Mesothelial cell of epicardium (in vitro differentiated cells): ENCODE measurements around the gene CCR9. TPM values are rescaled to one million over a fixed set of nuclear protein-coding genes. Genes with fewer than 3 reads are reported as not detected.

Experiments used
- DNase-seq, 2 experiments: peaks; one replicate each; pipeline ENCODE4 v3.0.0; 2021; ENCODE audit warnings: low spot score in 2 of 2; ENCODE audit not compliant: unreplicated experiment in 2 of 2
- H3K27ac Mint-ChIP-seq: 2 replicates; pipeline ENCODE4 v1.8.0; 2021; ENCODE audit warnings: mixed read lengths
- H3K27me3 Mint-ChIP-seq: 2 replicates; pipeline ENCODE4 v1.8.0; 2021; ENCODE audit warnings: low read depth, mixed read lengths
- H3K36me3 Mint-ChIP-seq: 2 replicates; pipeline ENCODE4 v1.8.0; 2021; ENCODE audit warnings: mixed read lengths
- H3K4me1 Mint-ChIP-seq: 2 replicates; pipeline ENCODE4 v1.8.0; 2021; ENCODE audit warnings: mixed read lengths
- H3K4me3 Mint-ChIP-seq: 2 replicates; pipeline ENCODE4 v1.8.0; 2021; ENCODE audit warnings: mild to moderate bottlenecking, moderate library complexity, mixed read lengths
- H3K9me3 Mint-ChIP-seq: 2 replicates; pipeline ENCODE4 v1.8.0; 2021; ENCODE audit warnings: mixed read lengths
- CTCF ChIP-seq: fragments of 200-600 bp; sonication (generic); IDR thresholded peaks from one replicate; pipeline ENCODE4 v1.5.0; 2021; ENCODE audit warnings: antibody characterized with exemption; ENCODE audit not compliant: unreplicated experiment
- total RNA-seq: library from RNA; stranded (reverse); gene quantifications from 3 replicates; pipeline ENCODE4 v1.2.1, GENCODE V29; 2021

Gene CCR9
- total RNA-seq, 1 donor from 2014 or later: not detected

DNA sequence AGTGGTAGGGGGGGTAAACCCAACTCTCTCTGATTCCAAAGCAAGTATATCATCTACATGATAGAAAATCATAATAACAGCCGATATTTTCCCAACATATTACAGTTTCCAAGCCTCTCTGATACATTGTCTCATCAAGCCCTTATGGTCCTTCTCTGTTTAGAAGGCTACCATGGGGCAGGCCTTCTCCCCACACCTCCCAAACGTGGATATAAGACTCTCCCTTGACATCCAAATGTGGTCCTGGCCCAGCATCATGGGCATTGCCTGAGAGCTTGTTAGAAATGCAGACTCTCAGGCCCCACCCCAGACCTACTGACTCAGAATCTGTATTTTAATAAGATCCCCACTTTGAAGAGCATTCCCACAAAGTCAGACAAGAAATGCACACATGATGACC is 17.7 kb upstream of the CCR9 start:
- Mint-ChIP-seq H3K27me3 (peaks cover 43% of the 10 kb centered on the region), H3K4me3 (no peak overlapping the region), H3K9me3 (peaks cover 7% of the 10 kb centered on the region), H3K36me3 (no peaks in the 10 kb centered on the region), H3K27ac (no peak overlapping the region), H3K4me1 (no peaks in the 10 kb centered on the region)
- DNase-seq: no peak
- no peak for TF ChIP-seq CTCF

DNA sequence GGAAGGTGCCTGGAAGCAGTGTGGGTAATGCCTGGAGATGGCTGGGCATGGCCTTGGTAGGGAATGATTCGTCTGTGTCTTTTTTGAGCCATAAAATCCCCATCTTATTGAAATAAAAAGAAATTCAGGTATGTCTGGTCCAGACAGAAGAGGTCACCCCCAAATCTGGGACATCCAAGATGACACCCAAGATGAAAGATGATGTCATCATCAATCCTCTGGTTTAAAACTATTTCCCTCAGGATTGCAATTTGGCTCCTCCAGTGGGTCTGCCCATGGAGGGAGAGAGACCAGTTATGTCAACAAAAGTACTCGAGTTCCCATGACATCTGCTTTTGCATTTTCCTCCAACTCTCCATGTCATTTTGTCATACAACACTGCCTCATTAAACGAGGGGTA is 16.7 kb upstream of the CCR9 start:
- no peak for TF ChIP-seq CTCF
- no peaks in the 10 kb centered on the region for H3K36me3 Mint-ChIP-seq
- H3K4me3 Mint-ChIP-seq: no peak overlapping the region
- no peaks in the 10 kb centered on the region for H3K4me1 Mint-ChIP-seq
- H3K27me3 Mint-ChIP-seq: peaks cover 47% of the 10 kb centered on the region
- peaks cover 8% of the 10 kb centered on the region for H3K9me3 Mint-ChIP-seq
- H3K27ac Mint-ChIP-seq: no peak overlapping the region
- no peak for DNase-seq

DNA sequence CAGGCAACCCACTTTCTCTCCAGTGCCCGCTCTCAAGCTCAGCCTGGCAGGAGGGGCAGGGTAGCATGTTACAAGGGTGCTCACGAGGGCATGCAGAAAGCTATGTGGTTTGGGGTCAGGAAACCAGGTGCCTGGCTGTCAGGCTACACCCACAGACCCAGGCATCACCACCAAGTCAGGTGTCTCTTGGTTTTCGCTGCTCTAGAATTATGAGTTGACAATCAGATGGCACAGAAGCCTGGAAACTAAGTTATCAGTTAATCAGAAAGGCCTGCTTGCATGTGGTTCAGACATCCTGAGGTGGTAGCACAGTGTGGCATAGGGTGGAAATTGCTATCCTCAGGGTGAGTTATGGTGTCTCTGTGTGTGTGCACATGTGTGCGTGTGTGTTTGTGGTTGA is 16.2 kb upstream of the CCR9 start:
- Mint-ChIP-seq H3K27me3 (peaks cover 42% of the 10 kb centered on the region), H3K27ac (no peak overlapping the region), H3K36me3 (no peaks in the 10 kb centered on the region), H3K4me1 (no peaks in the 10 kb centered on the region), H3K9me3 (peaks cover 8% of the 10 kb centered on the region), H3K4me3 (no peak overlapping the region)
- TF ChIP-seq CTCF: no peak
- no peak for DNase-seq

DNA sequence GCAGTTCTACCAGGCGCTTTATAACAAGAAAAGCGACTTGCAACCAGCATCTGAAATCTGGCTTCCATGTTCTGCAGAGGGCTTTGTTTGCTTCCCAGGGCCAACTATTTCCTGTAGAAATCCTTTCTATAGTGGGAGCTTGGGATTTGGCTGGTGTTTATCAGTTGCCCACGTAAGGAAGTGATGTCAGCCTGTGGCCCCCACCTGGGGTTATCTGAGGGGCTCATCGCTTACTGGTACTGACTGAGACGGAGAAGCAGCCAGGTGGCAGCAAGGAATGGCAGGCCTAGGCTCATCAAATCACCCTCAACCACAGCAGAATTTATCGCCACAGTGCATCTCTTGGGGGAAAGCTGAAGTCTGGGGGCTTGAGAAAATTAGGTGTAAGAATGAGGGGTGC is 14.6 kb upstream of the CCR9 start:
- Mint-ChIP-seq H3K27me3 (peaks cover 41% of the 10 kb centered on the region), H3K4me1 (no peaks in the 10 kb centered on the region), H3K27ac (no peak overlapping the region), H3K36me3 (no peaks in the 10 kb centered on the region), H3K9me3 (peaks cover 8% of the 10 kb centered on the region), H3K4me3 (no peak overlapping the region)
- DNase-seq: no peak
- no peak for TF ChIP-seq CTCF

GRCh38 chr3:45872569-45872968 is 13.8 kb upstream of the CCR9 start:
- no peaks in the 10 kb centered on the region for H3K4me1 Mint-ChIP-seq
- peaks cover 36% of the 10 kb centered on the region for H3K27me3 Mint-ChIP-seq
- no peaks in the 10 kb centered on the region for H3K36me3 Mint-ChIP-seq
- no peak for DNase-seq
- no peak overlapping the region for H3K27ac Mint-ChIP-seq
- peaks cover 8% of the 10 kb centered on the region for H3K9me3 Mint-ChIP-seq
- H3K4me3 Mint-ChIP-seq: no peak overlapping the region
- no peak for TF ChIP-seq CTCF

GRCh38 chr3:45873036-45873435 is 13.3 kb upstream of the CCR9 start:
- Mint-ChIP-seq H3K4me1 (no peaks in the 10 kb centered on the region), H3K27ac (no peak overlapping the region), H3K4me3 (no peak overlapping the region), H3K27me3 (peaks cover 35% of the 10 kb centered on the region), H3K36me3 (no peaks in the 10 kb centered on the region), H3K9me3 (peaks cover 8% of the 10 kb centered on the region)
- TF ChIP-seq CTCF: no peak
- no peak for DNase-seq
